Measurements from ENCODE around the gene PCDHB14. TPM values are rescaled to one million over a fixed set of nuclear protein-coding genes. Genes with fewer than 3 reads are reported as not detected.
"Not testable (repeated sequence)": the region's sequence is repeated elsewhere in the genome, so short reads cannot be mapped to it uniquely, and the experiment has no call there.

PCDHB14 gene
- 0.41 and 0.44 TPM in 2 replicates for total RNA-seq (2022)
- Bru-seq, nascent RNA = percentile 33 among the genes with signal in this experiment
- percentile 31 among the genes with signal in this experiment for BruChase-seq, experiment 1, labeled RNA remaining after a 2-hour chase
- BruChase-seq, experiment 2, labeled RNA remaining after a 6-hour chase = percentile 41 among the genes with signal in this experiment
- long read RNA-seq = 0 reads

DNA sequence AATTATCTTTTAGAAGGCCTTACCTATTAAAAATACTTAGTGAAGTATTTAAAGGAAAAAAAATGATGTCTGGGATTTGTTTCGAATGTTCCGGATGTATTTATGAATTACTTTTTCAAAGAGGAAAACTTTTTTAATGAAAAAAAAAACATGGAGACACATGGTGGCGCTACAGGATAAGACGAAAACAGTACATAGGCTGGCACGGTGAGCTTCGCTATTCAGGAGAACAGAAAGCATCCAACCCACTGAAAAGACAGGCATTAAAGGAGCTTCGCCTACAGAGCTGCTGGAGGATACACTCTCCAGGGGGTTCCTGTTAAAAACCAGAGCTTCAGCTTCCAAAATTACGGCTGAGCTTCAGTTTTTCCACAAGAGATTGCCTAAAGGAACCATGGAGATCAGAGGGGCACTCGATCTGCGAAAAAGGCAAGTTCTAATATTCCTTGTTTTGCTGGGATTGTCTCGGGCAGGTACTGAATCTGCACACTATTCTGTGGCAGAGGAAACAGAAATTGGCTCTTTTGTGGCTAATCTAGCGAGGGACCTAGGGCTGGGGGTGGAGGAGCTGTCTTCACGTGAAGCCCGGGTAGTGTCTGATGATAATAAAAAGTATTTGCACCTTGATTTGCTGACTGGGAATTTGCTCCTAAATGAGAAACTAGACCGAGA, at the start of gene PCDHB14:
Gene PCDHB14, plus strand, starts transcription at position 232 of the 672 bp plus-strand sequence. Its CDS starts 163 bp downstream, at position 395.
- BruUV-seq (replicated peaks) = no TSS peak
- Mint-ChIP-seq H3K36me3 (ENCODE audit: insufficient read depth, unreplicated experiment) (no peaks in the 10 kb centered on the region), H3K27ac (ENCODE audit: unreplicated experiment) (no peak within 1 kb of the TSS), H3K4me1 (ENCODE audit: low read depth, unreplicated experiment) (no peaks in the 10 kb centered on the region), H3K4me3 (ENCODE audit: unreplicated experiment) (peak within 1 kb of the TSS; percentile 58), H3K9me3 (ENCODE audit: unreplicated experiment) (peaks cover 39% of the 10 kb centered on the region), H3K27me3 (ENCODE audit: insufficient read depth, unreplicated experiment) (no peaks in the 10 kb centered on the region)
- peaks cover 5% of the 10 kb centered on the region; the same call in 1 of the 2 replicates for H3K9me3 ChIP-seq
- TF ChIP-seq, protein P1, sequence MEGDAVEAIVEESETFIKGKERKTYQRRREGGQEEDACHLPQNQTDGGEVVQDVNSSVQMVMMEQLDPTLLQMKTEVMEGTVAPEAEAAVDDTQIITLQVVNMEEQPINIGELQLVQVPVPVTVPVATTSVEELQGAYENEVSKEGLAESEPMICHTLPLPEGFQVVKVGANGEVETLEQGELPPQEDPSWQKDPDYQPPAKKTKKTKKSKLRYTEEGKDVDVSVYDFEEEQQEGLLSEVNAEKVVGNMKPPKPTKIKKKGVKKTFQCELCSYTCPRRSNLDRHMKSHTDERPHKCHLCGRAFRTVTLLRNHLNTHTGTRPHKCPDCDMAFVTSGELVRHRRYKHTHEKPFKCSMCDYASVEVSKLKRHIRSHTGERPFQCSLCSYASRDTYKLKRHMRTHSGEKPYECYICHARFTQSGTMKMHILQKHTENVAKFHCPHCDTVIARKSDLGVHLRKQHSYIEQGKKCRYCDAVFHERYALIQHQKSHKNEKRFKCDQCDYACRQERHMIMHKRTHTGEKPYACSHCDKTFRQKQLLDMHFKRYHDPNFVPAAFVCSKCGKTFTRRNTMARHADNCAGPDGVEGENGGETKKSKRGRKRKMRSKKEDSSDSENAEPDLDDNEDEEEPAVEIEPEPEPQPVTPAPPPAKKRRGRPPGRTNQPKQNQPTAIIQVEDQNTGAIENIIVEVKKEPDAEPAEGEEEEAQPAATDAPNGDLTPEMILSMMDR (IDR thresholded peaks at IDR 0.05; ENCODE audit: insufficient read depth in 1 of 2, low read depth in 1 of 2, low read length in 1 of 2, severe bottlenecking in 1 of 2, unreplicated experiment in 1 of 2) = peak; percentile 21 to 29
- POLR2A ChIA-PET = interaction anchor here (0.9 kb wide), 1 partner anchor 97 kb away, joined by 3 read pairs; no protein-coding TSS in a partner anchor
- no peaks in the 10 kb centered on the region for H3K4me1 ChIP-seq
- H3K4me3 ChIP-seq (ENCODE audit: low read depth, low read length) = peak within 1 kb of the TSS; percentile 32
- intact Hi-C loops (cut with micrococcal nuclease; ENCODE audit: unreplicated experiment) = loop anchor here (1.0 kb wide), 3 partner anchors 302 to 341 kb away; no protein-coding TSS in a partner anchor
- DNase-seq = peak in 1 of 2 experiments; percentile 28
- H3K27me3 ChIP-seq (replicated peaks; ENCODE audit: control insufficient read depth, insufficient read depth, low read length) = no peaks in the 10 kb centered on the region
- CTCF ChIA-PET = interaction anchor here (0.6 to 1.5 kb wide), 7 partner anchors 97 to 369 kb away, joined by 4 to 11 read pairs (median 5); partner anchors contain the start of genes PCDHGA10, PCDHGB5 and TAF7
- no peaks in the 10 kb centered on the region for H3K36me3 ChIP-seq (ENCODE audit: control insufficient read depth, insufficient read depth, low read length)

DNA sequence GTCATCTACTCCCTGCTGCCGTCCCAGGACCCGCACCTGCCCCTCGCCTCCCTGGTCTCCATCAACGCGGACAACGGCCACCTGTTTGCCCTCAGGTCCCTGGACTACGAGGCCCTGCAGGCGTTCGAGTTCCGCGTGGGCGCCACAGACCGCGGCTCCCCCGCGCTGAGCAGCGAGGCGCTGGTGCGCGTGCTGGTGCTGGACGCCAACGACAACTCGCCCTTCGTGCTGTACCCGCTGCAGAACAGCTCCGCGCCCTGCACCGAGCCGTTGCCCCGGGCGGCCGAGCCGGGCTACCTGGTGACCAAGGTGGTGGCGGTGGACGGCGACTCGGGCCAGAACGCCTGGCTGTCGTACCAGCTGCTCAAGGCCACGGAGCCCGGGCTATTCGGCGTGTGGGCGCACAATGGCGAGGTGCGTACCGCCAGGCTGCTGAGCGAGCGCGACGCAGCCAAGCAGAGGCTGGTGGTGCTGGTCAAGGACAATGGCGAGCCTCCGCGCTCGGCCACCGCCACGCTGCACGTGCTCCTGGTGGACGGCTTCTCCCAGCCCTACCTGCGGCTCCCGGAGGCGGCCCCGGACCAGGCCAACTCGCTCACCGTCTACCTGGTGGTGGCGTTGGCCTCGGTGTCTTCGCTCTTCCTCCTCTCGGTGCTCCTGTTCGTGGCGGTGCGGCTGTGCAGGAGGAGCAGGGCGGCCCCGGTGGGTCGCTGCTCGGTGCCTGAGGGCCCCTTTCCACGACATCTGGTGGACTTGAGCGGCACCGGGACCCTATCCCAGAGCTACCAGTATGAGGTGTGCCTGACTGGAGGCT, 48.6 kb upstream of the PCDHB14 start:
- POLR2A ChIA-PET; intact Hi-C loops (cut with micrococcal nuclease; ENCODE audit: unreplicated experiment): not testable (repeated sequence)

DNA sequence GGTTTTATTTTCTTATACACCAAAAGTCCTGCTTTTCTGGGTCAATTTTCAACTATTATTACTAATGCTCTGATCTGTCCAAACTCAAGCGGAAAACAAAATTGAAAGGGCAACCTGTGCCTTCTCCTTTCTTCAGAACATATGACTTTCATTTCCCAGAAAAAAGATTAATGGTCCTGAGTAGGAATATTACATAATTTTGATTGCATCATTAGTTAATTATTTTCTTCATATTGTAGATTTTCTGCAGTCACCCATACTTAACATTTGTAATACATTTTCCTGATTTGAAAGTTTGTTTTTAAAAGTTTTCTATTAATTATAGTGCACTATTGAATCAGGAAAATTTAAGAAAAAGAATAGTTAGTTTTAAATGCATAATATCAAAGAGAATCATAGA, 47.2 kb upstream of the PCDHB14 start:
- TF ChIP-seq, protein P1 (IDR thresholded peaks at IDR 0.05; ENCODE audit: insufficient read depth in 1 of 2, low read depth in 1 of 2, low read length in 1 of 2, severe bottlenecking in 1 of 2, unreplicated experiment in 1 of 2) = no peak
- Mint-ChIP-seq H3K4me3 (ENCODE audit: unreplicated experiment) (no peak overlapping the region), H3K27me3 (ENCODE audit: insufficient read depth, unreplicated experiment) (no peaks in the 10 kb centered on the region), H3K27ac (ENCODE audit: unreplicated experiment) (no peak overlapping the region), H3K36me3 (ENCODE audit: insufficient read depth, unreplicated experiment) (no peaks in the 10 kb centered on the region), H3K4me1 (ENCODE audit: low read depth, unreplicated experiment) (no peaks in the 10 kb centered on the region), H3K9me3 (ENCODE audit: unreplicated experiment) (peaks cover 9% of the 10 kb centered on the region)
- Histone ChIP-seq H3K4me1 (no peaks in the 10 kb centered on the region), H3K9me3 (no peaks in the 10 kb centered on the region), H3K4me3 (ENCODE audit: low read depth, low read length) (no peak overlapping the region), H3K36me3 (ENCODE audit: control insufficient read depth, insufficient read depth, low read length) (no peaks in the 10 kb centered on the region), H3K27me3 (replicated peaks; ENCODE audit: control insufficient read depth, insufficient read depth, low read length) (no peaks in the 10 kb centered on the region)
- POLR2A ChIA-PET = no interaction called here
- CTCF ChIA-PET = no interaction called here
- no TSS peak for BruUV-seq (replicated peaks)
- intact Hi-C loops (cut with micrococcal nuclease; ENCODE audit: unreplicated experiment) = no loop called here
- DNase-seq = no peak

More for the DNA sequence above, 48.6 kb upstream of the PCDHB14 start:
- H3K4me3 ChIP-seq (ENCODE audit: low read depth, low read length); H3K36me3 Mint-ChIP-seq (ENCODE audit: insufficient read depth, unreplicated experiment); H3K4me1 Mint-ChIP-seq (ENCODE audit: low read depth, unreplicated experiment); H3K36me3 ChIP-seq (ENCODE audit: control insufficient read depth, insufficient read depth, low read length); H3K9me3 ChIP-seq; H3K4me3 Mint-ChIP-seq (ENCODE audit: unreplicated experiment); CTCF ChIA-PET; H3K4me1 ChIP-seq; H3K27me3 Mint-ChIP-seq (ENCODE audit: insufficient read depth, unreplicated experiment); H3K27me3 ChIP-seq (replicated peaks; ENCODE audit: control insufficient read depth, insufficient read depth, low read length); BruUV-seq (replicated peaks); H3K27ac Mint-ChIP-seq (ENCODE audit: unreplicated experiment); DNase-seq: not testable (repeated sequence)
- peaks cover 18% of the 10 kb centered on the region for H3K9me3 Mint-ChIP-seq (ENCODE audit: unreplicated experiment)

DNA sequence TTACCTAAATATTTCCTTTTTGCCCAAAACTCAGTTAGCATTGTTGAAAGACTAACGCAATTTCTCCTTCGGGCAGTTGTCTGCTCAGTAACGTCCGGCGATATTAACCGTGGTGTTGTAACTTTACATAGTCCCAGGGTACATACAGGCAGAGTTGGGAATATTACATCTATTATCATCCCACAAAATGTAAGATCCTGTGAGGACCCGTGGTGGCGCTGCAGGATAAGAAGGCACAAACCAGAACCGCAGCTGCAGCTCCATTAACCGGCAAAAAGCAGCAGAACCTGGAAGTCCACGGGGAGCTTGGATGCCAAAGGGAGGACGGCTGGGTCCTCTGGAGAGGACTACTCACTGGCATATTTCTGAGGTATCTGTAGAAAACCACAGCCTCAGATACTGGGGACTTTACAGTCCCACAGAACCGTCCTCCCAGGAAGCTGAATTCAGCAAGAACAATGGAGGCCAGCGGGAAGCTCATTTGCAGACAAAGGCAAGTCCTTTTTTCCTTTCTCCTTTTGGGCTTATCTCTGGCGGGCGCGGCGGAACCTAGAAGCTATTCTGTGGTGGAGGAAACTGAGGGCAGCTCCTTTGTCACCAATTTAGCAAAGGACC, 45.5 kb upstream of the PCDHB14 start, which contains the start of gene PCDHB8:
Gene PCDHB8, plus strand, starts transcription at position 214 of the 615 bp plus-strand sequence. Its CDS starts 245 bp downstream, at position 459.
- H3K36me3 Mint-ChIP-seq (ENCODE audit: insufficient read depth, unreplicated experiment); H3K27ac Mint-ChIP-seq (ENCODE audit: unreplicated experiment); POLR2A ChIA-PET; CTCF ChIA-PET; H3K4me1 ChIP-seq; H3K4me3 ChIP-seq (ENCODE audit: low read depth, low read length); H3K9me3 Mint-ChIP-seq (ENCODE audit: unreplicated experiment); H3K4me1 Mint-ChIP-seq (ENCODE audit: low read depth, unreplicated experiment); BruUV-seq (replicated peaks); H3K4me3 Mint-ChIP-seq (ENCODE audit: unreplicated experiment); H3K27me3 Mint-ChIP-seq (ENCODE audit: insufficient read depth, unreplicated experiment); DNase-seq; H3K9me3 ChIP-seq; H3K36me3 ChIP-seq (ENCODE audit: control insufficient read depth, insufficient read depth, low read length); H3K27me3 ChIP-seq (replicated peaks; ENCODE audit: control insufficient read depth, insufficient read depth, low read length): not testable (repeated sequence)
- intact Hi-C loops (cut with micrococcal nuclease; ENCODE audit: unreplicated experiment) = loop anchor here (2.0 kb wide), 1 partner anchor 37 kb away; no protein-coding TSS in a partner anchor

DNA sequence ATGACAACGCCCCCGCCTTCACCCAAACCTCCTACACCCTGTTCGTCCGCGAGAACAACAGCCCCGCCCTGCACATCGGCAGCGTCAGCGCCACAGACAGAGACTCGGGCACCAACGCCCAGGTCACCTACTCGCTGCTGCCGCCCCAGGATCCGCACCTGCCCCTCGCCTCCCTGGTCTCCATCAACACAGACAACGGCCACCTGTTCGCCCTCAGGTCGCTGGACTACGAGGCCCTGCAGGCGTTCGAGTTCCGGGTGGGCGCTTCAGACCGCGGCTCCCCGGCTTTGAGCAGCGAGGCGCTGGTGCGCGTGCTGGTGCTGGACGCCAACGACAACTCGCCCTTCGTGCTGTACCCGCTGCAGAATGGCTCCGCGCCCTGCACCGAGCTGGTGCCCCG, 43.8 kb upstream of the PCDHB14 start:
- H3K4me3 Mint-ChIP-seq (ENCODE audit: unreplicated experiment); H3K27me3 Mint-ChIP-seq (ENCODE audit: insufficient read depth, unreplicated experiment); H3K4me1 Mint-ChIP-seq (ENCODE audit: low read depth, unreplicated experiment); H3K36me3 ChIP-seq (ENCODE audit: control insufficient read depth, insufficient read depth, low read length); BruUV-seq (replicated peaks); H3K4me1 ChIP-seq; H3K27me3 ChIP-seq (replicated peaks; ENCODE audit: control insufficient read depth, insufficient read depth, low read length); DNase-seq; H3K27ac Mint-ChIP-seq (ENCODE audit: unreplicated experiment); H3K4me3 ChIP-seq (ENCODE audit: low read depth, low read length); H3K9me3 ChIP-seq; CTCF ChIA-PET; POLR2A ChIA-PET; H3K9me3 Mint-ChIP-seq (ENCODE audit: unreplicated experiment); H3K36me3 Mint-ChIP-seq (ENCODE audit: insufficient read depth, unreplicated experiment): not testable (repeated sequence)
- intact Hi-C loops (cut with micrococcal nuclease; ENCODE audit: unreplicated experiment) = loop anchor here (2.0 kb wide), 1 partner anchor 35 kb away; no protein-coding TSS in a partner anchor

All from Caco-2 (cell line).